GM19238 (cell line): ENCODE data around the gene FAM131C.
"Not testable (repeated sequence)": the region's sequence is repeated elsewhere in the genome, so short reads cannot be mapped to it uniquely, and the experiment has no call there.

ENCODE experiments used
- DNase-seq: peaks from one replicate; pipeline ENCODE4 v3.0.0; 2011; ENCODE audit warnings: low spot score; ENCODE audit not compliant: insufficient read length

The FAM131C gene

GRCh38 chr1:16077406-16078245, 4.2 kb upstream of the FAM131C start:
- no peak for DNase-seq

GRCh38 chr1:16076865-16077238, 3.4 kb upstream of the FAM131C start:
- no peak for DNase-seq

GRCh38 chr1:16076031-16076864, 2.8 kb upstream of the FAM131C start:
- DNase-seq: no peak

- DNase-seq: no peak
Observed at GRCh38 chr1:16075337-16076030, 2.0 kb upstream of the FAM131C start.

GRCh38 chr1:16074217-16074616, 766 bp upstream of the FAM131C start:
- no peak for DNase-seq

- no peak for DNase-seq
Observed at GRCh38 chr1:16072616-16073484, 601 bp downstream of the FAM131C start.

GRCh38 chr1:16072095-16072494, 1.4 kb downstream of the FAM131C start:
- DNase-seq: no peak

GRCh38 chr1:16071614-16072013, 1.8 kb downstream of the FAM131C start:
- DNase-seq: no peak

- DNase-seq: no peak
Observed at GRCh38 chr1:16070640-16071355, 2.7 kb downstream of the FAM131C start.

- no peak for DNase-seq
Observed at GRCh38 chr1:16068356-16069270, 4.8 kb downstream of the FAM131C start.

GRCh38 chr1:16067933-16068332, 5.5 kb downstream of the FAM131C start:
- no peak for DNase-seq

GRCh38 chr1:16067127-16067768, 6.2 kb downstream of the FAM131C start:
- DNase-seq: no peak

- no peak for DNase-seq
Observed at GRCh38 chr1:16066245-16066644, 7.2 kb downstream of the FAM131C start.

GRCh38 chr1:16065269-16065576, 8.2 kb downstream of the FAM131C start:
- no peak for DNase-seq

GRCh38 chr1:16064536-16065268, 8.7 kb downstream of the FAM131C start:
- no peak for DNase-seq

GRCh38 chr1:16063921-16064320, 9.5 kb downstream of the FAM131C start:
- no peak for DNase-seq

- DNase-seq: no peak
Observed at GRCh38 chr1:16063226-16063829, 10.1 kb downstream of the FAM131C start.

GRCh38 chr1:16062687-16063075, 10.8 kb downstream of the FAM131C start:
- not testable (repeated sequence) for DNase-seq
